Measurements from ENCODE around the gene ITGAL.
"Not testable (repeated sequence)": the region's sequence is repeated elsewhere in the genome, so short reads cannot be mapped to it uniquely, and the experiment has no call there.

The ITGAL gene

DNA sequence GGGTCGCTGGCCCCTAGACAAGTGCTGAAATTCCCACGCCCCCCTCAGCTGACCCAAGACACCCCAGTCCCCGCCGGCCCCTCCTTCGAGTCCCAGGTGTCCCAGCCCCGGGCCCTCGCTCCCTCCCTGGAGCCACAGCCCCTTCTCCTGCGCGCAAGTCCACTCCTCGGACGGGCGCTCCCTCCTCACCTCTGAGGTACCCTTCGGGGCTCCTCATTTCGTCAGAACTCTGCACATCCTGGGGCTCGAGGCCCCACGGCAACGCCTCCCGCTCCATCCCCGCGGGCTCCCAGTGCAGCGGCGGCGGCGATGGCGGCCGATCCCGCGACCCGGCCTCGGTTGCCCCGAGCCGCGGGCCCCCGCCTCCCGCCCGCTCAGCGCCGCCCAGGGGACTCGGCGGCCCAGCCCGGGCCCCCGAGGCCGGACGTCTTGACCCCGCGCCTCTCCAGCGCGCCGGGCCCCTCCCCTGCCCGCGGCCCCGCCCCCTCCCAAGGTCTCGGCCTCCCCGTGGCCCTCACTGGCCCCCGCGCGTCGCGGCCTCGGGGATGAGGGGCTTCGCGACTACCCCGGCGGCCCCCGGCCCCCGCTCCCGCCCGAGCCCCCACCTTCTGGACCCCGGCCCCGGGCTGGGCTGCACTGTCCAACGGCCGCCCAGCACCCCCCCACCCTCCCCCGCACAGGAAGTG lies 53.7 kb downstream of the ITGAL start, which contains the start of gene ZNF768:
Gene ZNF768, minus strand, starts transcription at position 430 of the 686 bp plus-strand sequence. Its CDS starts 153 bp downstream, at position 277.
- DNase-seq (ENCODE audit: low spot score): no peak

DNA sequence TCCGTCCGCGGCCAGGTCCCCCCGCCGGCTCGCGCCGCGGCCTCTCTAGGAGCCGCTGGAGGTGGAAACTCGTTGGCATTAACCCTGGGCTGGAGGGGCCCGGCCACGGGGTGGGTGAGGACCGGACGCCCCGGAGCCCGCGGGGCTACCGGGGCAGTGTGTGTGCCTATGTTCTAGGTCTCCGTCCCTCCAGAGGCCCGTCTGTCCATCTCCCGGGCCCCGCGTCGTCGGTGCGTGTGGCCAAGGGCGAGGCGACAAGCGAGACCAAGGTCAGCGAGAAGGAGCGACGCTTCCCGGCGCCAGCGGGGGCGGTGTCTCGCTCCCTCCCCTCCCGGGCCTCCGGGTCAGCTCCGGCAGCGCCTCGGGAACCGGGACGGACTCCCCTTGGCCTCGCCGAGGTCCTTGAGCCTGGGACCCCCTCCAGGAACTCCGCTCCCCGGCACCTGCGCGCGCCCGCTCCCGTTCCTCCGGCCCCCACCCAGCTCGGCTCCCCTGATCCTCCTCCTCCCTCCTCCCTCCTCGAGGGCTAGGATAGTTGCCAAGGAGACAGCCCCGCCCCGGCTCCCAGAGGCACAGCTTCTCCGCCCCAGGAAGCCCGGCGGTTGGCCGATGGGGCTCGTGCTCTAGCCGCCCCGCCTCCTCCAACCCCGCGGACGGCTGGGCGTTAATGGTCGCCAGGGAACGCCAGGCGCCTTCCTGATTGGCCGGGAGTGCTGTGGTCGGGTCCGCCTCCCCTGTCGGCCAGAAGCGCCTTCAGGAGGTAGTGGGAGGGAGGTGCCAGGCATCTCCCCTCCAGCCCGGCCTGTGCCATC lies 54.5 kb downstream of the ITGAL start:
- peak; percentile 94 for DNase-seq (ENCODE audit: low spot score)

DNA sequence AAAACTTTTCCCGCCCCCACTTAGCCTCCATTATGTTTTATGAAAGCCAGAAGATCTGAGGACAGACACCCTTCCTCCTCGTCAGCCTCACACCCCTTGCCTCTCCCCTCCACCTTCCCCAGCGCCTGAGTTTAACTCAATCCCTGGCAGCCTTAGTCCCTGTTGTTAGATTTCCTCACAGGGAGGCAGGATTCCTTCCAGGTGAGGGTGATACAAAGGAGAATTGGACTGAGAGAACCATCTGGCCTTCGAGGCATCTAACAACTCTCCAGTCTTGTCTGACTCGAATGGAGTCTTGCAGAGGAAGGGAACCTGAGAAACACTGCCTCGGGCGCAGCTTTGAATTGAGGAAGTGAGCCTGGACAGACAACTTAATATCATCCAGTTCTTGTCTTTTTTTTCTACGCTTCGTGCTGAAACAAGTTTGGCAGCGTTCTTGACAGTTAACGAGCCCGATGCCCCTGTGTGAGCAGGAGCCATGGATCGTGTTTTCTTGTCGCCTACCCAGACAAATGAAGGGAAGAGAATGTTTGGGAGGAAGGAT lies 55.2 kb downstream of the ITGAL start:
- DNase-seq (ENCODE audit: low spot score): no peak

DNA sequence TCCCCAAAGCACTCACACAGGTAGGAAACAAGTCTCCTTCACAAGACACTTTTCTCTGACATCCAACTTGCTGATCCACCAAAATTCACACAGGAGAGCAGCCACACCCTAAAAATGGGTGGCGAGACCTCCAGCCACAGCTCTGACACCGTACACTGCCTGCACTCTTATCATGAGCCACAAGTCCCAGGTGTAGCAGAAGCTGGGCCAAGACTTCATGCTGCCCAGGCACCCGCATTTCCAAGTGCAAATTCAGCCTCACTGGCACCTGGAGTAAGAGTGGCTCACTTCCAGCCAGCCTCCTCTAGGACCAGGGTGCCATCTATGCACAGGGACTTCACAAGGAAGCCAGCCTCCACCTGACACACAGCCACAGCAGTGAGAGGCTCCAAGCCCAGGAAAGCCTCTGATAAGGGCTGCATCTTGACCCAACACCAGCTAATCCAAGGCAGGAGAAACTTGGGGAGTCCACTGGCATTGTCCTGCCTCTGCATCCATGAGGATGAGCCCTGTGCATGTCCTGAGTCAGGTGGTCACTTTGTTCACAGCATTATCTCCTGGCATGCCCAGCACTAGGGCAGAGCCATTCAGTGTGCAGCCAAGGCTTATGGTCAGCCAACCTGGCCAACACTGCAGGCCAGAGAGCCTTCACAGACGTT lies 56.4 kb downstream of the ITGAL start:
- no peak for DNase-seq (ENCODE audit: low spot score)

DNA sequence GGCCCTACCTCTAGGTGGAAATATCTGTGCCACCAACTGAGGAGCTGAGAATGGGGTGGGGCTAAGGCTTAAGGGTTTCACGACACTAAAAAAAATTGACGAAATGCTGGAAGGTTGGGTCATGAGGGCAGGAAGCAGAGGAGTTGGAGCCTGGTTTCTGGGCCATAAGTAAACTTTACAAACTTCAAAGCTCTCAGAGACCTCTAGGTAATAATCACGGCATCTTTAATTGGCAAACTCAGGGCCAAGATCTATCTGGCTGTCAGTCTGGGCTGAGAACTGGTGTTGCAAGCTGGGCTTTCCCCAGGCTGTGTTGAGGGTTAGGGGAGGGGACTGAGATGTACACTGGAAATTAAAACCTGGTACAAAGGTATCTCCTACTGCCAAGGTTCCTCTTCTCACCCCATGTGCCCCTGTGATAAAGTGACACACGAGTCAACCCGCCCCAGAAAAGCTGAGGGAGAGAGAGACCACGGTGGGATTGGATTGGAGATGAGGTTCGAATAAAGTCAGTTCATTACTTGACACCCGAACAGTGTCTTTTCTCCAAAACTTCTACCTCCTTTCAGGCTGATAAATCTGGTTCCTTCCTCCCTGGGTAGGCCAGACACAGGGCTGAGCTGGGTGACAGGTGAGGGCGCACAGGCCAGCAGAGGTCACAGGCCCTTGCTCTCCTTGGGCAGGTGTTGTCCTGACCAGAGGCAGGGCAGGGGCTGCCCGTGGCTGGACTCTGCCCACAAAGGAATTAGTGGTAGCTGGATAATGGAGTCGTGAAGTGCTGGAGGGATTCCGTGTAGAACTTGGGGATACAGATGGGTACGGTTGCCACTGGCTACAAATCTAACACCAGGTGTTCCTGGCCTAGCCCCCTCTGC lies 57.9 kb downstream of the ITGAL start:
- DNase-seq (ENCODE audit: low spot score): no peak

DNA sequence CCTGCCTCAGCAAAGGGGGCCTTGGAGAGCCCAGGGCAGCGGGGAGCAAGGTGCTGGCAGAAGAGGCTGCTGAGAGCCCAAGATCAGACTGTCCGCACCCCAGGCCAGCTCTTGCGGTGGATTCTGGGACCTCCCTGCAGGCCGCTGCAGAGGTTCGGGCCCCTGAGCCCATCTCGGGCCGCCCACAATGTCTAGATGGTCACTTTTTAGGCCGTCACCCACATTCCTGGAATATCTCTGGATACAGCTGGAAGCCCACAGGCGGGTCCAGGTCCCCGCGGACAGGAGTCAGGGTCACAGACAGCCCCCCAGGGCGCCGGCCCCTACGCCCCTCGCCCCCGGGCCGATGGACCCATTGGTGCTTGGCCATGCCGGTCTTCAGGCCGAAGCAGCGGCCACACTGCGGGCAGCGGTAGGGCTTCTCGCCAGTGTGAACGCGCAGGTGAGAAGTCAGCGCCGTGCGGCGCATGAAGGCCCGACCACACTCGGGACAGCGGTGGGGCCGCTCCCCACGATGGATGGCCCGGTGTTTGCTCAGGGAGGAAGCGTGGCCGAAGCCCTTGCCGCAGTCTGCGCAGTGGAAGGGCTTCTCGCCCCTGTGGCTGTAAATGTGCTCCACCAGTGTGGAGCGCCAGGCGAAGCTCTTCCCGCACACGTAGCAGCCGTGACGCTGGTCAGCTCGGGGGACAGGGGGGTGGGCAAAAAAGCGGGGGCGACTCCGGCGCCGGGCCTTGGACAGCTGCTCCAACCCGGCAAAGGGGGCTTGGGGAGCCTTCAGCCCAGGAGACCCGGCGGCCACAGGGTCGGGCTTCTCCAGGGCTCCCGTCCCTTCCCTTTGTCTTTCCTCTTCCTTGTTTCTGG lies 60.0 kb downstream of the ITGAL start:
- DNase-seq (ENCODE audit: low spot score): no peak

DNA sequence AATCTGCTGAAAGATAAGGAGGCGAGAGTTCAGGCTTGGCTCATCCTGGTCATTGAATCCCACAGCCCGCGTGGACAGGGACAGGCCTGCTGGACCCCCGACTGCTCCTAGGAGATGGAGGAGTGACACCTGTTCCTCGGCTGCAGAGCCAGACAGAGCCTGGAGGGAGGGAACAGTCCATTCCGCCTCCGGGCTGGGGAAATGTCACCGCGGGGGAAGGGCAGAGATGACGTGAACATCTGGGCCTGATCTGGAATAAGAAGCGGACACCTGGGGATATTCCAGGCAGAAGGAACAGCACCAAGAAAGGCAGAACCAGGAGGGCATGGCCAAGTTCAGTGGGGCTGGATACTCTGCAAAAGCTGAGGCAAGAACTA lies 60.6 kb downstream of the ITGAL start:
- no peak for DNase-seq (ENCODE audit: low spot score)

DNA sequence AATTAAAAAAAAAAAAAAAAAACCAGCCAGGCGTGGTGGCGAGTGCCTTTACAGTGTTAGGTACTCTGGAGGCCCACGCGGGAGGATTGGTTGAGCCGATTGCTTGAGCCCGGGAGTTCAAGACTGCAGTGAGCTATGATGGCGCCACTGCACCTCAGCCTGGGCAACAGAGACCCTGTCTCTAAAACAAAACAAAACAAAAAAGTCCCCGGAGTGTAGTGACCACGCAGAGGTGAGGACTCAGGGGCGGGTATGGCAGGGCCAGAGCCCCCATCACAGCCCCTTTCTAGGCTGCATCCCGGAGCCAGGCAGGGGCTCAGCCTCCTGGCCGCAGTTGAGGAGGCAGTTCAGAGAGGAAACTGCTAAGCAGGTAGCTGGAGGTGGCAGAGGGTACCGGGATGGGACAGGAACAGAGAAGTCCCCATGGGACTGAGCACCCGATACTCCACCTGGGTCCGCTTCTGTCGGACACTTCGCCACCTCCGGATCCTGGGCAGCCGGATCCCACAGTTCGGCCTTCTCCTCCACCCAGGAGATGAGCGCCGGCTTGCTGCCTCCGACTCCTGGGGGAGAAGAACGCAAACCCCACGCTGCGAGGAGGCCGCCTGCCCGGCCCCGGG lies 61.3 kb downstream of the ITGAL start:
- DNase-seq (ENCODE audit: low spot score): no peak

DNA sequence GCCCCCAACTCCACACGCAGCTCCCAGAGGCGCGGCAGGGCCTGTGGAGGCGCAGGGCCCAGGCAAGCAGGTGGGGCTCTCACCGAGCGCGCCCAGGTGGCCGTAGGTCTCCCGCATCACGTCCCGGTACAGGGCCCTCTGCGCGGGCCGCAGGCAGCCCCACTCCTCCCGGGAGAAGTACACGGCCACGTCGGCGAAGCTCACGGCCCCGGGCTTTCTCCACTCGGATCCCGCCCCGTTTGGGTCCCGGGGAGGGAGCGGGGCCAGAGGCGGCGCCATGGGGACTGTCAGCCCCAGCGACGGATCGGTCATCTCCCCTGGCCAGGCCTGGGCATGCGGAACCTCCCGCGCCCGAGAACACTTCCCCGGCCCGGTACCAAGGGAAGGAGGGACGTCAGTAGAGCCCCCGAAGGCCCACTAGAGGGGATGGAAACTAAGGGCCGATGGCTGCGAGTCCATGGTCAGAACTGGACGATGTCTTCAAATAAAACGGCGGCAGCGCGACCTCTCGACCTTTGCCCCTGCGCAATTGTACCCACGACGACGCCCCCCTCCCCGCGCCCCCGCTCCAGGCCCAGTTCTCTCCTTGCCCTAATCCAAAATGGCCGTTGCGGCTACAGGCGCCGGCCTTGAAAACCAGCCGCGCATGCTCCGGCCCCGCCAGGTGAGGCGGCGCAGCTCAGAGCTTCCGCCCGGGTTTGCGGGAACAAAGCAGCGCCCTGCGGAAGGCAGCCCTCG lies 62.0 kb downstream of the ITGAL start, which contains the start of gene ZNF747:
Gene ZNF747, minus strand, starts transcription at position 491 of the 738 bp plus-strand sequence. Its CDS starts 179 bp downstream, at position 312.
- DNase-seq (ENCODE audit: low spot score): peak; percentile 69

DNA sequence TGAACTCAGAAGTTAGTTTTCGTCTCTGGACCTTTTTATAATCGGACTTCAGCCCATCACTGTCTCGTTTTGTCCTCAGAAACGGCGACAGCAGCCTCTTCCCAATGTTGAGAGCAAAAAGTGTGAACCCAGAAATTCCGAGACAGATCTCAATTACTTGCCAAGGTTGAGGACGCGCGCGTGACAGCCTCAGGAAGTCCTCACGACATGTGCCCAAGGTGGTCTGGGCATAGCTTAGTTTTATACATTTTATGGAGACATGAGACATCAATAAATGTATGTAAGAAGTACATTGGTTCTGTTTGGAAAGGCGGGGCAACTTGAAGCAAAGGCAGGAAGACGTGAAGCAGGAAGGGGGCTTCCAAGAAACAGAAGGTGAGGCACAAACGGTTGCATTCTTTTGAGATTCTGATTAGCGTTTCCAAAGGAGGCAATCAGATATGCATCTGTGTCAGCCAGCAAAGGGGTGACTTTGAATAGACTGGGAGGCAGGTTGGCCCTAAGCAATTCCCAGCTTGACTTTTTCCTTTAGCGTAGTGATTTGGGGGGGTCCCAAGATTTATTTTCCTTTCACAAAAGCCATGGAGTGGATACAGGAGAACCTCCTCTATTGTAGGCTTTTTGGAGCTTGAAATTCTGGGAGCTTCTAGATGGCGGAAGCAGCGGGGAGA lies 62.7 kb downstream of the ITGAL start:
- no peak for DNase-seq (ENCODE audit: low spot score)

DNA sequence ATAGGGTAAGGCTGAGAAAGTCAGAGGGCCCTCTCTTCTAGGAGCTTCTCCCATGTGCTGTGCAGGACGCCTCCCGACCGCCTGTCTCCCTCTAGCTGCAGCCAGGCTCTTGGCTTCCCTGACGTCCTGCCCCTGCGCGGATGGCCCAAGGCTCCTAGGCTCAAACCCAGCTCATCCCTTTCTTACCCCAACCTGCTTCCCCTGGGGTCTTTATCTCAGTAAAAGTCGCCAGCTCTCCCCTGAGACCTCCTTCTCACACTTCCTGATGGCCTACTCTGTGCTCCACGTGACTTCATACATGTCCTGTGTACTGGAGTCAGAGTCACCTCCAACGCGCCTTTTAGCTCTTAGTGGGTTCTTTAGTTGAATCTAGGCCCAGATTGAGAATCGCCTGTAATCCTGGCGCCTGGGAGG lies 63.2 kb downstream of the ITGAL start:
- DNase-seq (ENCODE audit: low spot score): peak; percentile 62

DNA sequence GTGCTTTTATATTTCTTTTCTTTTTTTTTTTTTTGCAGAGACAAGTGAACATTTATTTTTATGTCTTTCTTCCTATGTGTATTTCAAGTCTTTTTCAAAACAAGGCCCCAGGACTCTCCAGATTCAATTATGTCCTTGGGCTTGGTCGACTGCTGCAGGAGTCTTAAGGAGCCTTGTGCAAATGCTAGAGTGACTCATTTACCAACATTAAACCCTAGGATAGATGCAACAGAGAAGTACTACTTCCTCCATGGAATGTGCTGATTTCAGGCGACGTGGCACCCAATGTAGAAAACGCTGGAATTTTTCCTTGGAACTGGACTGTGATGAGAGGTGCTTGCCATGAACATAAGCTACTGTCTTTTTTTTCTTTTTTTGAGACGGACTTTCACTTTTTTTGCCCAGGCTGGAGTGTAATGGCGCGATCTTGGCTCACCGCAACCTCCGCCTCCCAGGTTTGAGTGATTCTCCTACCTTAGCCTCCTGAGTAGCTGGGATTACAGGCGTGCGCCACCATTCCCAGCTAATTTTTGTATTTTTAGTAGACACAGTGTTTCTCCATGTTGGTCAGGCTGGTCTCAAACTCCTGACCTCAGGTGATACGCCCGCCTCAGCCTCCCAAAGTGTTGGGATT lies 64.0 kb downstream of the ITGAL start:
- DNase-seq (ENCODE audit: low spot score): not testable (repeated sequence)

DNA sequence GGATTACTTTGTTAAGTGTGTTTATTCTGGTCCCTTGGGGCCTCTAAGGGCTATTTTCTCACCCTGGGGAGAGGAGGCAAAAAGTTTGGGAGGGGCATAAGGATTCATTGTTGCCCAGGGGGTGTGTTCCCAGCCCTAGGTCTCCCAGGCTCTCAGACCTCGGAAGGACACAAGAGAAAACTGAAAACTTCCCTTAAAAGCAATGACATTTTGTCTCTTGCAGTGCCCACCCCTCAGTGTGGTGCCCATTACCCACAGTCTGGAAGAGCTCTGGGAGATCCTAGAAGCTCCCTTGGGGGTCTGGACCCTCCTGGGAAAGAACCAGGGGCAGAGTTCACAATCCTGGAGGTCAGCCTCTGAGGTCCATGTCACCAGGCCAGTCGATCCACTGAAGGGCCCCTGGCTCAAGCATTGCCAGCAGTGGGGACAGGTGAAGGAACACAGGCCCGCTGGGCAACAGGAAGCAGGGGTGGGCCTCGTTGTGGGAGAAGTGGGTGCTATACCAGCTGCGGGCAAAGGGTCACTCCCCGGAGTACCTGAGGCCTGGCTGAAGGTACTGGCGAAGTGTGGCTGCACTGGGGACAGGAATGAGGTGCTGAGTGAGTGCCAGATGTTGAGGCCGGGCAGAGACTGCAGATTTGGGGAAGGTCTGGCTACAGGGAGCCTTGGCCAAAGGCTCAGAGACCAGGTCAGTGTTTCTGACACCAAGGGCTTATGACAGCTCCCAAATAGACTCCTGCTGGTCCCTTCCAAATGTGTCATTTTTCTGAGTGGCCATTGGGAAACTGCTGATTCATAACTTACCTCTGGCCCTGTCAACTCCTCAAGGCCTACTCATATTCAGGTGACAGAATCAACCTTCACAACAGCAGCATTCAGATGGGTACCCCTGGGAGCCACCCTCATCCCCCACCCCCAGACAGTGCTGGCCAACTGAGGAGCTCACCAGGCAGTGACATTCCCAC lies 66.7 kb downstream of the ITGAL start:
- no peak for DNase-seq (ENCODE audit: low spot score)

DNA sequence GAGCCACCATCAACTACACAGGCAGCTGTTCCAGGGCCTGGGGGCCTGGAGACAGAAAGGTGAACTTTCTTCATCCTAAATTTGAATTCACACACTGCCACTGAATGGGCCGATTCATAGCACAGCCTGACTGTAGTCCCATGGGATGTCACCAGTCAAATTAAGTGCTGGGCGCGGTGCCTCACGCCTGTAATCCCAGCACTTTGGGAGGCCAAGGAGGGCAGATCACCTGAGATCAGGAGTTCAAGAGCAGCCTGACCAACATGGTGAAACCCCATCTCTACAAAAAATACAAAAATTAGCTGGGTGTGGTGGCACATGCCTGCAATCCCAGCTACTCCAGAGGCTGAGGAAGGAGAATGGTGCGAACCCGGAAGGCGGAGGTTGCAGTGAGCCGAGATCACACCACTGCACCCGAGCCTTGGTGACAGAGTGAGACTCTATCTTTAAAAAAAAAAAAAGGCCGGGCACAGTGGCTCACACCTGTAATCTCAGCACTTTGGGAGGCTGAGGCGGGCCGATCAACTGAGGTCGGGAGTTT lies 67.5 kb downstream of the ITGAL start:
- not testable (repeated sequence) for DNase-seq (ENCODE audit: low spot score)

DNA sequence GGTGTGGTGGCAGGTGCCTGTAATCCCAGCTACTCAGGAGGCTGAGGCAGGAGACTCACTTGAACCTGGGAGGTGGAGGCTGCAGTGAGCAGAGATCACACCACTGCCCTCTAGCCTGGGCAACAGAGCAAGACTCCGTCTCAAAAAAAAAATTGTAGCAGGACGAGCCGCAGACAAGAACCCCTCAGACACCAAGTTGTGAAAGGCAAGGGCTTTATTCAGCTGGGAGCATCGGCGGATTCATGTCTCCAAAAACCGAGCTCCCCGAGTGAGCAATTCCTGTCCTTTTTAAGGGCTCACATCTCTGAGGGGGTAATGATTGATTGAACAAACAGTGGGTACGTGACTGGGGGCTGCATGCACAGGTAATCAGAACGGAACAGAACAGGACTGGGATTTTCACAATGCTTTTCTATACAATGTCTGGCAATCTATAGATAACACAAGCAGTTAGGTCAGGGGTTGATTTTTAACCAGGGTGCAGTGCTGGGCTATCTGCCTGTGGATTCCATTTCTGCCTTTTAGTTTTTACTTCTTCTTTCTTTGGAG lies 68.4 kb downstream of the ITGAL start:
- not testable (repeated sequence) for DNase-seq (ENCODE audit: low spot score)

All from kidney capillary endothelial cell (primary cell).